ENCODE results near the gene DIABLO. TPM values are rescaled to one million over a fixed set of nuclear protein-coding genes. Genes with fewer than 3 reads are reported as not detected.

Gene DIABLO
- total RNA-seq, 1 donor from 2014 or later, result 76.4 TPM

DNA sequence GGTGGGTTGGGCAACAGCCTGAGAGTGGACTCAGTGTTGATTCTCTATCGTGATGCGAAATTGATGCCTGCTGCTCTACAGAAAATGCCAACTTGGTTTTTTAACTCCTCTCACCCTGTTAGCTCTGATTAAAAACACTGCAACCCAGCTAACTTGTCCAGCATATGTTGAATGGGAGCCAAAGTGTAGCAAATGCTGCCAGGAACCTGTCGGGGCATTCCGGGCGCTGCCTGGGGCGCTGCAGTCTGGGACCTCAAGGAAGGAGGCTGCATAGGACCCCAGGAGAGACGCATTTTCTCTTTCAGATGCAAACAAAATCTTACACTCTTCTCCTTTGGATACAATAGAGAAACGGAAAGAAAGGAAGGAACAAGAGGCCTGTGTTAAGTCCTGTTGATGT lies 18.5 kb downstream of the DIABLO start:
- TF ChIP-seq CTCF (IDR thresholded peaks at IDR 0.05; ENCODE audit: unreplicated experiment), result no peak
- no peak overlapping the region for H3K4me3 Mint-ChIP-seq
- peaks cover 33% of the 10 kb centered on the region for H3K27me3 Mint-ChIP-seq (ENCODE audit: low read depth)
- H3K4me1 Mint-ChIP-seq, result peaks cover 5% of the 10 kb centered on the region
- peaks cover 33% of the 10 kb centered on the region for H3K36me3 Mint-ChIP-seq
- H3K9me3 Mint-ChIP-seq, result no peaks in the 10 kb centered on the region
- no peak for DNase-seq (ENCODE audit: low spot score in 2 of 2, unreplicated experiment in 2 of 2)
- no peak overlapping the region for H3K27ac Mint-ChIP-seq

GRCh38 chr12:122206976-122207375 lies 18.9 kb downstream of the DIABLO start:
- TF ChIP-seq CTCF (IDR thresholded peaks at IDR 0.05; ENCODE audit: unreplicated experiment), result no peak
- no peak for DNase-seq (ENCODE audit: low spot score in 2 of 2, unreplicated experiment in 2 of 2)
- H3K36me3 Mint-ChIP-seq, result peaks cover 29% of the 10 kb centered on the region
- H3K27me3 Mint-ChIP-seq (ENCODE audit: low read depth), result peaks cover 35% of the 10 kb centered on the region
- H3K9me3 Mint-ChIP-seq, result no peaks in the 10 kb centered on the region
- H3K27ac Mint-ChIP-seq, result no peak overlapping the region
- H3K4me3 Mint-ChIP-seq, result no peak overlapping the region
- peaks cover 5% of the 10 kb centered on the region for H3K4me1 Mint-ChIP-seq

- peaks cover 42% of the 10 kb centered on the region for H3K27me3 Mint-ChIP-seq (ENCODE audit: low read depth)
- no peak overlapping the region for H3K4me3 Mint-ChIP-seq
- no peak overlapping the region for H3K27ac Mint-ChIP-seq
- no peak for DNase-seq (ENCODE audit: low spot score in 2 of 2, unreplicated experiment in 2 of 2)
- H3K4me1 Mint-ChIP-seq, result peaks cover 5% of the 10 kb centered on the region
- peaks cover 24% of the 10 kb centered on the region for H3K36me3 Mint-ChIP-seq
- H3K9me3 Mint-ChIP-seq, result no peaks in the 10 kb centered on the region
- TF ChIP-seq CTCF (IDR thresholded peaks at IDR 0.05; ENCODE audit: unreplicated experiment), result no peak
These were observed 19.6 kb downstream of the DIABLO start for GRCh38 chr12:122206111-122206881.

DNA sequence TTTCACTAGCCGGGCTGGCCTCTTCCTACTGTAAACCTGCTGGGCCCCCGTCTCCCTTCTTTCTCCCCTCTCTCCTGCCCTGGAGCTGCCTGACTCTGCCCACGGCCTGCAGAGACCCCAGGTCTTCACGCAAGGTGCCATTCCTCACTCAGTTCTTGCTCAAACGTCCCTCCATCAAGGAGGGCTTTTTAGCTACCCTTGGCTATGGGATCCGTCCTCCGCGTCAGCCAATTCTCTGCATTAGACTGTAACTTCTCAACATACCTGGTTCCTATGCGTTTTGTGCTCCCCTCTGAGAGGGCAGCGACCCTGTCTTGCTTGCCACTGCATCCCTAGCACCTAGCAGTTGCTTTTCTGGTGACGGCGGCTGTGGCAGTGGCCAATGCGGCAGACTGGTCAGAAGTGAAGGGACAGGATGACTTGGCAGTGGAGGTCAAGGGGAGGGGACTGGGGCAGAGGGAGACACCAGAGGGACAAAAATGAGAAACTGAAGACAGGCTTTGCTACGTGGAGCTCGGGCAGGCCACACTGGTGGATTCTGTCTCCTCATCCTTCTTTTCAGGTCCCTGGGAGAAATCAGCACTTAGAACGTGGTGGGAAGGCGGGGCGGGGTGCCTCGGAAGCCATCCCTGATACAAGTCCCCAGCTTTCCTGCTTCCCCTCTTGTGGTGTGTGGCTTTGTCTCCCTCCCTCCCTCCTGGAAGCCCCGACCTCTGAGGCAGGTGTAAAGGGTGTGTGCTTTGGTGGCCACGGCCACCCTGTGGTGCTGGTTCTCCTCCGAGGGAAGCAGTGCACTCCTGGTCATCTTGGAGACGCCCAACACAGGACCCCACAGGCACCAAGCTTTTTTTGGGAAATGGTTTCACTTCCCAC lies 20.6 kb downstream of the DIABLO start:
- Mint-ChIP-seq H3K4me1 (peaks cover 5% of the 10 kb centered on the region), H3K9me3 (no peaks in the 10 kb centered on the region), H3K36me3 (peaks cover 24% of the 10 kb centered on the region), H3K27ac (no peak overlapping the region), H3K4me3 (peak overlapping the region; percentile 63), H3K27me3 (ENCODE audit: low read depth) (peaks cover 47% of the 10 kb centered on the region)
- no peak for DNase-seq (ENCODE audit: low spot score in 2 of 2, unreplicated experiment in 2 of 2)
- TF ChIP-seq CTCF (IDR thresholded peaks at IDR 0.05; ENCODE audit: unreplicated experiment), result no peak

DNA sequence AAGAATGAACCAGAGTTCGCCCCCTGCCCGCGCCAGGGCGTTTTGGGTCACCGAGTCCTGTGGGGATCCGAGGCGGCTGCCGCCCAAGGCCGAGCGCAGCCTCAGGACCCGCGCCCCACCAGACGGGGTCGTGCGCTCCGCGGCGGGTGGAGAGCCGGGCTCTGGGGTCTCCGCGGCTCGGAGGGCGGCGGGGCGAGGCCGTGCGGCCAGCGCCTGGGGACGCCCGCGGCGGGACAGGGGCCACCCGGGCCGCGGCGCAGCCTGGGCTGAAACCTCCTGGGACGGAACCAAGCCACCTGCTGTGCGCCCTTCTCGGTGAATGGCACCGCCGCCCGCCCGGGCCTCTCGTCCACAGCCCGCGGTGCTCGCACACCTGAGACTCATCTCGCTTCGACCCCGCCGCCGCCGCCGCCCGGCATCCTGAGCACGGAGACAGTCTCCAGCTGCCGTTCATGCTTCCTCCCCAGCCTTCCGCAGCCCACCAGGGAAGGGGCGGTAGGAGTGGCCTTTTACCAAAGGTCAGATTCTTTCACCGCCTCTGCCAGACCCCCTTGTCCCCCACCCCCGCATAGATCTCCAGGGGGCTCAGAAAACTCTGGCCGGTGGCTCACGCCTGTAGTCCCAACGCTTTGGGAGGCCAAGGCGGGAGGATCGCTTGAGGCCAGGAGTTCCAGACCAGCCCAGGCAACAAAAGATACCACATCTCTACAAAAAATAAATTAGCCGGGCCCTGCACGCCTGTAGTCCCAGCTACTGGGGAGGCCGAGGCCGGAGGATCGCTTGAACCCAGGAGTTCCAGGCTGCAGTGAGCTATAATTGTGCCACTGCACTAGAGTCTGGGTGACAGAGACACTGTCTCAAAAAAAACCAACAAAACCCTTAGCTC lies 21.4 kb downstream of the DIABLO start:
- Mint-ChIP-seq H3K4me3 (peak overlapping the region; percentile 63), H3K4me1 (peaks cover 5% of the 10 kb centered on the region), H3K36me3 (peaks cover 18% of the 10 kb centered on the region), H3K9me3 (no peaks in the 10 kb centered on the region), H3K27ac (no peak overlapping the region), H3K27me3 (ENCODE audit: low read depth) (peaks cover 56% of the 10 kb centered on the region)
- DNase-seq (ENCODE audit: low spot score in 2 of 2, unreplicated experiment in 2 of 2), result no peak
- TF ChIP-seq CTCF (IDR thresholded peaks at IDR 0.05; ENCODE audit: unreplicated experiment), result no peak
